ENCODE results near the gene OLFML2A.

Gene OLFML2A

DNA sequence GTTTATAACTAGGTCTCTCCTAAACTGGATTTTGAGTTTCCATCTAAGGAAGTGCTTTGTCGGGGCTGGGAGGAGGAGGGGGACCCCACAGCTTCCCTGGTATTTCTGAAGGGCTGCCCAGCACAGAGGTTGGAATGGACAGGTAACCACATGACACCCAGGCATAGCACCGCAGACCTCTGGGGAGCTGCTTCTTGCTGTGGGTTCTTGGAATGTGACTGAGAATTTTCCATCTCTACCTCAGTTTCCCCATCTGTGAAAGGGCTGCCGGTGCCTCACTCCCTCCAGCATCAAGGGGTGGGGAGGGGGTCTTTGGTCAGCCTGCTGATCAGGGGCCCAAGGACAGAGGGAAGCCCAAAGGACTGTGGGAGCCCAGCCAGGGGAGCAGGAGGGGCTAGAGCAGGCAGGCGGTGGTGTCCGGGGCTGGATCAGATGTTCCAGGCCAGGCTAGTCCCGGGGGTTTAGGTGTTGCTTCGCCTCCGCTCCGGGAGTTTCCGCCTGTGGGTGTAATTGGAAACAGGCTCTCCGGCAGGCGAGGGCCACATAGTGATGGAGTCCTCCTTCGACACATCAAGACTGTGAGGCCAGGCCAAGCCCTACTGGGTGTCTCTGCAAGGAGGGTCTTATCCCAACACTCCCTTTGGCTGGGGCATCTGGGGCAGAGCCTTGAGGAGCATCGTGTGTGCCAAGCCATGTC, 3.3 kb downstream of the OLFML2A start:
- no peak for DNase-seq
- Histone ChIP-seq H3K27ac (ENCODE audit: insufficient read depth in 1 of 2, low read depth in 1 of 2, low read length in 2 of 2, poor library complexity in 1 of 2, severe bottlenecking in 2 of 2) (no peak overlapping the region), H3K36me3 (ENCODE audit: control insufficient read depth in 4 of 4, insufficient read depth in 4 of 4, low read length in 3 of 4) (no peaks in the 10 kb centered on the region), H3K27me3 (replicated peaks in 2 of 5; ENCODE audit: control insufficient read depth in 4 of 5, insufficient read depth in 5 of 5, low read length in 4 of 5) (peaks cover 0 to 6% (median 3%) of the 10 kb centered on the region in 5 experiments), H3K4me3 (ENCODE audit: control insufficient read depth in 1 of 7, extremely low read depth in 1 of 7, insufficient read depth in 4 of 7, low read depth in 2 of 7, low read length in 6 of 7) (no peak overlapping the region), H3K4me1 (ENCODE audit: control extremely low read depth in 1 of 4, control insufficient read depth in 4 of 4, insufficient read depth in 4 of 4, low read length in 3 of 4) (peaks cover 0 to 29% (median 16%) of the 10 kb centered on the region in 4 experiments), H3K9me3 (ENCODE audit: control extremely low read depth in 1 of 5, control insufficient read depth in 4 of 5, insufficient read depth in 2 of 5, low read depth in 1 of 5, low read length in 4 of 5) (no peaks in the 10 kb centered on the region)
- WGBS (ENCODE audit: insufficient coverage), result 94% methylated on average over 12 of the region's 14 CpGs
- ChIA-PET POLR2A (no interaction called here), CTCF (interaction anchor here (0.9 to 13.9 kb wide), 7 partner anchors 10 to 113 kb away, joined by 3 to 547 read pairs (median 5); partner anchors contain the start of genes ARPC5L, RPL35 and WDR38)

DNA sequence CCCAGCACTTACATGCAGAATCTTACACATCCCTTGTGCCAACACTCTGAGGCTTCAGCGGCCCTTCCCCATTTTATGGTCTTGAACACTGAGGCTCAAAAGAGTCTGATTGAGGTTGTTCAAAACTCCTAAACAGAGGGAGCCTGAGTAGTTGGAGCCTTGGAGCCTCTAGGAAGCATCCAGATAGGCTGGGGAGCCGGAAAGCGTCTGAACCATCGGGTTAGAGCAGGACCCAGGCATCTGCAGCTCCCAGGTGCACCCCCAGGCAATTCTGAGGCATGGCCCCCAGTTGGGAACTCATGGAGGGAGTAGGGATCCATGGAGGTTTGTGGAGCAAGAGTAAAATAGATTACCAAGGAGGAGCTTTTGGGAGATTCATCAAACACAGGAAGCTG, 3.8 kb downstream of the OLFML2A start:
- 97% methylated on average over 4 of the region's 4 CpGs for WGBS (ENCODE audit: insufficient coverage)
- POLR2A ChIA-PET, result no interaction called here
- H3K36me3 ChIP-seq (ENCODE audit: control insufficient read depth in 4 of 4, insufficient read depth in 4 of 4, low read length in 3 of 4), result no peaks in the 10 kb centered on the region
- peaks cover 0 to 5% (median 3%) of the 10 kb centered on the region in 5 experiments for H3K27me3 ChIP-seq (replicated peaks in 2 of 5; ENCODE audit: control insufficient read depth in 4 of 5, insufficient read depth in 5 of 5, low read length in 4 of 5)
- peaks cover 0 to 29% (median 16%) of the 10 kb centered on the region in 4 experiments for H3K4me1 ChIP-seq (ENCODE audit: control extremely low read depth in 1 of 4, control insufficient read depth in 4 of 4, insufficient read depth in 4 of 4, low read length in 3 of 4)
- no peak for DNase-seq
- CTCF ChIA-PET, result interaction anchor here (2.7 to 13.9 kb wide), 2 partner anchors 73 to 113 kb away, joined by 8 to 547 read pairs; partner anchors contain the start of genes ARPC5L, RPL35 and WDR38
- H3K4me3 ChIP-seq (ENCODE audit: control insufficient read depth in 1 of 7, extremely low read depth in 1 of 7, insufficient read depth in 4 of 7, low read depth in 2 of 7, low read length in 6 of 7), result no peak overlapping the region
- H3K27ac ChIP-seq (ENCODE audit: insufficient read depth in 1 of 2, low read depth in 1 of 2, low read length in 2 of 2, poor library complexity in 1 of 2, severe bottlenecking in 2 of 2), result no peak overlapping the region
- no peaks in the 10 kb centered on the region for H3K9me3 ChIP-seq (ENCODE audit: control extremely low read depth in 1 of 5, control insufficient read depth in 4 of 5, insufficient read depth in 2 of 5, low read depth in 1 of 5, low read length in 4 of 5)

DNA sequence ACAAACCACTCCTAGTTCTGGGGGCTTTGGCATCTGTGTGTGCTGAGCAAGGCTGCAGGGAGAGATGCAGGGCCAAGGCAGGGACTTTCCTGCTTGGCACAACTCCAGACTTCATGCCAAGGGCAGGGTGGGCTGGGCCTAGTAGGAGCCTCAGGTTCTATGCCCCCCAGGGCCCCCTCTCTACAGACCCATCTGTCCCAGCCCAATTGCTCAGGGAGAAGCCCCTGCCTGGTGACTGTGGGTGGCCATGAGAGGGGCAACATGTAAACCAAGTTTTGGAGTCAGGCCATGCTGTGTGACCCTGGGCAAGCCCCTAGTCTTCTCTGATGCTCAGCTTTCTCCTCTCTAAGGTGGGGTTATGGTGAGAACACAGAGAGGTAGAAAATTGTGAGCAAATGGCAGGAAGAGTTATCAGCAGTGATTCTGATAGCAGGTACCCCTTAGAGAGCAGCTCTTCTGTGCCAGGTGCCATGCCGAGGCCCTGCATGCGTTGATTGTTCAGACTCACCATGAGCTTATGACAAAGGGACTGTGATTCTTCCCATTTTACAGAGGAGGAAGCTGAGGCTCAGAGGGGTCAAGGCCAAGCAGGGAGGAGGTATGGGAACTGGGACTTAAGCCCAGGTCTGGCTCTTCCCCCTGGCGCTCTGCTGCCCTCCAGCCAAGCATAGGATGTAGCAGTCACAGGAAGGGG, 5.2 kb downstream of the OLFML2A start:
- Histone ChIP-seq H3K9me3 (ENCODE audit: control extremely low read depth in 1 of 5, control insufficient read depth in 4 of 5, insufficient read depth in 2 of 5, low read depth in 1 of 5, low read length in 4 of 5) (no peaks in the 10 kb centered on the region), H3K4me1 (ENCODE audit: control extremely low read depth in 1 of 4, control insufficient read depth in 4 of 4, insufficient read depth in 4 of 4, low read length in 3 of 4) (peaks cover 0 to 19% (median 8%) of the 10 kb centered on the region in 4 experiments), H3K27me3 (replicated peaks in 2 of 5; ENCODE audit: control insufficient read depth in 4 of 5, insufficient read depth in 5 of 5, low read length in 4 of 5) (no peaks in the 10 kb centered on the region), H3K36me3 (ENCODE audit: control insufficient read depth in 4 of 4, insufficient read depth in 4 of 4, low read length in 3 of 4) (no peaks in the 10 kb centered on the region), H3K4me3 (ENCODE audit: control insufficient read depth in 1 of 7, extremely low read depth in 1 of 7, insufficient read depth in 4 of 7, low read depth in 2 of 7, low read length in 6 of 7) (no peak overlapping the region), H3K27ac (ENCODE audit: insufficient read depth in 1 of 2, low read depth in 1 of 2, low read length in 2 of 2, poor library complexity in 1 of 2, severe bottlenecking in 2 of 2) (no peak overlapping the region)
- POLR2A ChIA-PET, result no interaction called here
- 93% methylated on average over 3 of the region's 3 CpGs for WGBS (ENCODE audit: insufficient coverage)
- DNase-seq, result no peak
- CTCF ChIA-PET, result interaction anchor here (0.6 to 1.1 kb wide), 4 partner anchors 18 to 70 kb away, joined by 3 to 4 read pairs (median 3); no protein-coding TSS in a partner anchor

DNA sequence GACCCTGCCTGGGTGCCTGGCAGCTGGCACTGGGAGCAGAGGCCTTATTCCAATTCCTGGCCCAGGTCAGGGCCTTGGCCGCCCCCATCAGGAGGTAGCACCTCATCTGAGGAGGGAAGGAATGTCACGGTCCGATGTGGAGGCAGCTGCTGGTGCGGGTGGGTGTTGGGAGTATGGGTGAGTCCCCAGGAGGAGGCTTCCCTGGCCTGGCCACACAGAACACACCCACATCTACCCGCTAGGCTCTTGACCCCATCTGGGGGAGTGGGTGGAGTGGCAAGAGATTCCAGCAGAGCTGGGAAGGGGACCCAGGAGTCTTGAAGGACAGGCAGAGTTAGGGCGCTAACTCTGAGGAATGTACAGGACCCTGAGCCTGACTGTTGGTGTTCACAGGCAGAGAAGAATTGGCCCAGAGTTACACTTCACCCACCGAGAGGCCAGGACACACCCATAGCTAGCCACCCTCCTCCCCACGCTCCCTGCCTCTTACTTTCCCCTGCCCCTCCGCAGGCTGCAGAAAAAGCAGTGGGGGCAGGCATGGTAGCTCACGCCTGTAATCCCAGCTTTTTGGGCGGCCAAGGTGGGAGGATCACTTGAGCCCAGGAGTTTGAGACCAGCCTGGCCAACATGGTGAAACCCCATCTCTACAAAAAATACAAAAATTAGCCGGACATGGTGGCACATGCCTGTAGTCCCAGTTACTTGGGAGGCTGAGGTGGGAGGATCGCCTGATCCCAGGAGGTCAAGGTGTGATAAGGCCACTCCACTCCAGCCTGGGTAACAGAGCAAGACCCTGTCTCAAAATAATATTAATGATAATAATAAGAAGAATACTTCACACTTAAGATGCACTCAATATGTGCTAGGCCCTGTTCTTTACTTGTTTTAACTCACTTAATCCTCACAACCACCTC, 6.0 kb downstream of the OLFML2A start:
- ChIA-PET CTCF (interaction anchor here (0.9 to 1.1 kb wide), 3 partner anchors 17 to 70 kb away, joined by 3 to 4 read pairs (median 3); no protein-coding TSS in a partner anchor), POLR2A (no interaction called here)
- no peak for DNase-seq
- no peaks in the 10 kb centered on the region for H3K27me3 ChIP-seq (replicated peaks in 2 of 5; ENCODE audit: control insufficient read depth in 4 of 5, insufficient read depth in 5 of 5, low read length in 4 of 5)
- no peaks in the 10 kb centered on the region for H3K36me3 ChIP-seq (ENCODE audit: control insufficient read depth in 4 of 4, insufficient read depth in 4 of 4, low read length in 3 of 4)
- H3K9me3 ChIP-seq (ENCODE audit: control extremely low read depth in 1 of 5, control insufficient read depth in 4 of 5, insufficient read depth in 2 of 5, low read depth in 1 of 5, low read length in 4 of 5), result no peaks in the 10 kb centered on the region
- no peak overlapping the region for H3K27ac ChIP-seq (ENCODE audit: insufficient read depth in 1 of 2, low read depth in 1 of 2, low read length in 2 of 2, poor library complexity in 1 of 2, severe bottlenecking in 2 of 2)
- no peak overlapping the region for H3K4me3 ChIP-seq (ENCODE audit: control insufficient read depth in 1 of 7, extremely low read depth in 1 of 7, insufficient read depth in 4 of 7, low read depth in 2 of 7, low read length in 6 of 7)
- 90% methylated on average over 9 of the region's 13 CpGs for WGBS (ENCODE audit: insufficient coverage)
- H3K4me1 ChIP-seq (ENCODE audit: control extremely low read depth in 1 of 4, control insufficient read depth in 4 of 4, insufficient read depth in 4 of 4, low read length in 3 of 4), result peaks cover 0 to 12% (median 2%) of the 10 kb centered on the region in 4 experiments

DNA sequence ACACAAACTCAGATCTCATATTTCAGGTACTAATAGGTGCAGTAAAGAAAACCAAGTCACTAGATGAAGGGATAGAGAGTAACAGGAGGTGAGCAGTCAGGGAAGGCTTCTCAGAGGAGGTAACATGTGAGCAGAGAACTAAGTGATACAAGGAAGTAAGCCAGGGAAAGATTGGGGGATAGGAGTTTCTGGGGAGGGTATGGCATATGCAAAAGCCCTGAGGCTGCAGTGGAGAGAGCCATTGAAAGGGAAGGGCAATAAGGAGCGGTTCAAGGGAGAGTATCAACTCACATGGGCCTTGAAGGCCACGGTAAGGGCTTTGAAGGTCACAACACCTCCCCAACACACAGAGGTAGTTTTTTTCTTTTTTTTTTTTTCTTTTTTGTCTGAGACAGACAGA, 6.9 kb downstream of the OLFML2A start:
- Histone ChIP-seq H3K36me3 (ENCODE audit: control insufficient read depth in 4 of 4, insufficient read depth in 4 of 4, low read length in 3 of 4) (no peaks in the 10 kb centered on the region), H3K9me3 (ENCODE audit: control extremely low read depth in 1 of 5, control insufficient read depth in 4 of 5, insufficient read depth in 2 of 5, low read depth in 1 of 5, low read length in 4 of 5) (no peaks in the 10 kb centered on the region), H3K4me3 (ENCODE audit: control insufficient read depth in 1 of 7, extremely low read depth in 1 of 7, insufficient read depth in 4 of 7, low read depth in 2 of 7, low read length in 6 of 7) (no peak overlapping the region), H3K27ac (ENCODE audit: insufficient read depth in 1 of 2, low read depth in 1 of 2, low read length in 2 of 2, poor library complexity in 1 of 2, severe bottlenecking in 2 of 2) (no peak overlapping the region), H3K4me1 (ENCODE audit: control extremely low read depth in 1 of 4, control insufficient read depth in 4 of 4, insufficient read depth in 4 of 4, low read length in 3 of 4) (peaks cover 0 to 10% (median 2%) of the 10 kb centered on the region in 4 experiments), H3K27me3 (replicated peaks in 2 of 5; ENCODE audit: control insufficient read depth in 4 of 5, insufficient read depth in 5 of 5, low read length in 4 of 5) (no peaks in the 10 kb centered on the region)
- WGBS (ENCODE audit: insufficient coverage), result no CpG with 5 or more reads among the region's 2 CpGs
- CTCF ChIA-PET, result no interaction called here
- DNase-seq, result no peak
- POLR2A ChIA-PET, result no interaction called here

DNA sequence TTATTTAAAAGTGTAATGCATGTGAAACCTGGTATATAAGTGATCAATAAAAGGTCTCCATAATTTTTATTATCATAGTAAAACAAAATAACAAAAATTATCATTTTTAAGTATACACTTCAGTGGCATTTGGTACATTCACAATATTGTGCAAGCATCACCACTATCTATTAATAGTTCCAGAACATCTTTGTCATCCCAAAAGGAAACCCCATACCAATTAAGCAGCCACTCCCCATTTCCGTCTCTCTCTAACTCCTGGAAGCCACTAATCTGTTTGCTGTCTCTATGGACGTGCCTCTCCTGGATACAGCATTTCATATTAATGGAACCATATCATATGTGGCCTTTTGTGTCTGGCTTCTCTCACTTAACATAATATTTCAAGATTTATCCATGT, 7.6 kb downstream of the OLFML2A start:
- H3K4me1 ChIP-seq (ENCODE audit: control extremely low read depth in 1 of 4, control insufficient read depth in 4 of 4, insufficient read depth in 4 of 4, low read length in 3 of 4), result peaks cover 0 to 4% (median 1%) of the 10 kb centered on the region in 4 experiments
- H3K27ac ChIP-seq (ENCODE audit: insufficient read depth in 1 of 2, low read depth in 1 of 2, low read length in 2 of 2, poor library complexity in 1 of 2, severe bottlenecking in 2 of 2), result no peak overlapping the region
- H3K36me3 ChIP-seq (ENCODE audit: control insufficient read depth in 4 of 4, insufficient read depth in 4 of 4, low read length in 3 of 4), result no peaks in the 10 kb centered on the region
- H3K4me3 ChIP-seq (ENCODE audit: control insufficient read depth in 1 of 7, extremely low read depth in 1 of 7, insufficient read depth in 4 of 7, low read depth in 2 of 7, low read length in 6 of 7), result no peak overlapping the region
- WGBS (ENCODE audit: insufficient coverage), result no CpG with 5 or more reads among the region's 2 CpGs
- DNase-seq, result peak in 2 of 3 donors; percentile 37 to 41
- H3K9me3 ChIP-seq (ENCODE audit: control extremely low read depth in 1 of 5, control insufficient read depth in 4 of 5, insufficient read depth in 2 of 5, low read depth in 1 of 5, low read length in 4 of 5), result no peaks in the 10 kb centered on the region
- CTCF ChIA-PET, result no interaction called here
- no peaks in the 10 kb centered on the region for H3K27me3 ChIP-seq (replicated peaks in 2 of 5; ENCODE audit: control insufficient read depth in 4 of 5, insufficient read depth in 5 of 5, low read length in 4 of 5)
- POLR2A ChIA-PET, result no interaction called here
